SK-N-SH treated with all-trans-retinoic acid at 6 μM for 48 hours (cell line): ENCODE measurements around the gene CTRB2.

Source experiments
- CREB5 ChIP-seq: fragments of 250-450 bp; sonication (Bioruptor Pico); IDR thresholded peaks from 2 replicates; pipeline ENCODE4 v1.5.1; 2020; ENCODE audit warnings: low read depth, mild to moderate bottlenecking, moderate library complexity
- ISL1 ChIP-seq: fragments of 250-450 bp; sonication (Bioruptor Pico); IDR thresholded peaks from 2 replicates; pipeline ENCODE4 v2.1.2; 2022; ENCODE audit warnings: mild to moderate bottlenecking, moderate library complexity
- PATZ1 ChIP-seq: fragments of 250-450 bp; sonication (Bioruptor Pico); IDR thresholded peaks from 2 replicates; pipeline ENCODE4 v1.8.0; 2020; ENCODE audit warnings: mild to moderate bottlenecking, moderate library complexity, borderline replicate concordance
- RARB ChIP-seq: fragments of 250-450 bp; sonication (Bioruptor Pico); IDR thresholded peaks from 2 replicates; pipeline ENCODE4 v1.8.0; 2021; ENCODE audit warnings: mild to moderate bottlenecking, moderate library complexity
- SNAI2 ChIP-seq: fragments of 250-450 bp; sonication (Bioruptor Pico); IDR thresholded peaks from 2 replicates; pipeline ENCODE4 v1.5.0; 2020; ENCODE audit warnings: mild to moderate bottlenecking, moderate library complexity
- TOX ChIP-seq: fragments of 250-450 bp; sonication (Bioruptor Pico); IDR thresholded peaks from 2 replicates; pipeline ENCODE4 v1.8.0; 2021; ENCODE audit warnings: mild to moderate bottlenecking, moderate library complexity, borderline replicate concordance
- ZC3H10 ChIP-seq: fragments of 250-450 bp; sonication (Bioruptor Pico); IDR thresholded peaks from 2 replicates; pipeline ENCODE4 v1.5.1; 2021; ENCODE audit warnings: mild to moderate bottlenecking, moderate library complexity
- ZFP3 ChIP-seq: fragments of 250-450 bp; sonication (Bioruptor Pico); IDR thresholded peaks from 2 replicates; pipeline ENCODE4 v1.5.0; 2020; ENCODE audit warnings: mild to moderate bottlenecking, moderate library complexity
- ZFP30 ChIP-seq: fragments of 450-650 bp; formaldehyde crosslinking; IDR thresholded peaks from 2 replicates; pipeline ENCODE4 v1.5.0; 2022; ENCODE audit warnings: mild to moderate bottlenecking, moderate library complexity
- ZNF70 ChIP-seq: fragments of 450-650 bp; formaldehyde crosslinking; IDR thresholded peaks from 2 replicates; pipeline ENCODE4 v1.5.0; 2020; ENCODE audit warnings: mild to moderate bottlenecking, moderate library complexity

- no peak for TF ChIP-seq RARB (CRISPR knock-in tag)
- TF ChIP-seq ZFP3 = no peak
- no peak for TF ChIP-seq ISL1
- no peak for TF ChIP-seq ZFP30
- TF ChIP-seq SNAI2 (CRISPR knock-in tag) = no peak
- no peak for TF ChIP-seq PATZ1 (CRISPR knock-in tag)
- TF ChIP-seq ZC3H10 = no peak
- TF ChIP-seq TOX (CRISPR knock-in tag) = no peak
- no peak for TF ChIP-seq CREB5 (CRISPR knock-in tag)
- TF ChIP-seq ZNF70 (CRISPR knock-in tag) = no peak
Measured at GRCh38 chr16:75204410-75204758, 2.6 kb downstream of the CTRB2 start.
